Measurements from ENCODE around the gene STOX1.

STOX1 gene

GRCh38 chr10:68826764-68827591 is at the start of gene STOX1:
STOX1 (plus strand) TSS chr10:68827531; CDS start chr10:68827624, 93 bp downstream.
- H3K9ac ChIP-seq = peak within 1 kb of the TSS; percentile 86
- H3K4me2 ChIP-seq = peak within 1 kb of the TSS; percentile 96
- no peak for TF ChIP-seq Cebpa-rat (IDR thresholded peaks at IDR 0.05)
- no peaks in the 10 kb centered on the region for H3K36me3 ChIP-seq
- H3K4me3 ChIP-seq = peak within 1 kb of the TSS; percentile 77
- peaks cover 23% of the 10 kb centered on the region for H3K4me1 ChIP-seq
- H3K27me3 ChIP-seq = no peaks in the 10 kb centered on the region
- no peaks in the 10 kb centered on the region for H3K9me3 ChIP-seq
- H4K20me1 ChIP-seq = no peaks in the 10 kb centered on the region
- peak within 1 kb of the TSS; percentile 83 for H3K27ac ChIP-seq

- H3K9me3 ChIP-seq = no peaks in the 10 kb centered on the region
- no peak overlapping the region for H3K4me3 ChIP-seq
- H3K9ac ChIP-seq = no peak overlapping the region
- TF ChIP-seq Cebpa-rat (IDR thresholded peaks at IDR 0.05) = no peak
- H3K27ac ChIP-seq = no peak overlapping the region
- H3K4me1 ChIP-seq = no peaks in the 10 kb centered on the region
- H4K20me1 ChIP-seq = peaks cover 27% of the 10 kb centered on the region
- no peak overlapping the region for H3K4me2 ChIP-seq
- no peaks in the 10 kb centered on the region for H3K27me3 ChIP-seq
- peaks cover 100% of the 10 kb centered on the region for H3K36me3 ChIP-seq
These were observed 45.4 kb upstream of the STOX1 start for GRCh38 chr10:68781613-68782574.

DNA sequence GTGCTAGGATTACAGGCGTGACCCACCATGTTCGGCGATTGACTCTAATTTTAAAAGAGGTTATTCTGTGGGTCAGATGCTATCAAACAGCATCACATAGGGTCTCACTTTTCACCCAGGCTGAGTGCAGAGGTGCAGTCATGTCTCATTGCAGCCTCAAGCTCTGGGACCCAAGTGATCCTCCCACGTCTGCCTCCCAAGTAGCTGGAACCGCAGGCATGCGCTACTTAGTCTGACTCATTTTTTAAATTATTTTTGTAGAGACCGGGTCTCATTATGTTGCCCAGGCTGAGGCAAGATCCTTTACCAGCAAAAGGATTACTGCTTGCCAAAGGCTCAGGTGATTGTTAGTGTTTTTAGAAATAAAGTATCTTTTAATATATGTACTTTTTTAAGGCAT is 42.9 kb upstream of the STOX1 start:
- H3K4me3 ChIP-seq = no peak overlapping the region
- no peaks in the 10 kb centered on the region for H3K4me1 ChIP-seq
- peaks cover 99% of the 10 kb centered on the region for H3K36me3 ChIP-seq
- H3K27ac ChIP-seq = no peak overlapping the region
- no peak overlapping the region for H3K9ac ChIP-seq
- H3K27me3 ChIP-seq = no peaks in the 10 kb centered on the region
- no peak overlapping the region for H3K4me2 ChIP-seq
- no peaks in the 10 kb centered on the region for H3K9me3 ChIP-seq
- peaks cover 9% of the 10 kb centered on the region; the same call in 1 of the 2 replicates for H4K20me1 ChIP-seq
- no peak for TF ChIP-seq Cebpa-rat (IDR thresholded peaks at IDR 0.05)

- H3K9ac ChIP-seq = no peak overlapping the region
- H3K27ac ChIP-seq = no peak overlapping the region
- H3K27me3 ChIP-seq = no peaks in the 10 kb centered on the region
- peaks cover 94% of the 10 kb centered on the region for H3K36me3 ChIP-seq
- no peak for TF ChIP-seq Cebpa-rat (IDR thresholded peaks at IDR 0.05)
- H3K4me2 ChIP-seq = no peak overlapping the region
- 0 out of 2 replicates have a peak, but pooled peaks cover under 1% of the 10 kb centered on the region for H4K20me1 ChIP-seq
- no peaks in the 10 kb centered on the region for H3K4me1 ChIP-seq
- H3K4me3 ChIP-seq = no peak overlapping the region
- no peaks in the 10 kb centered on the region for H3K9me3 ChIP-seq
These were observed 39.5 kb upstream of the STOX1 start for GRCh38 chr10:68787813-68788212.

- no peak for TF ChIP-seq Cebpa-rat (IDR thresholded peaks at IDR 0.05)
- H3K4me3 ChIP-seq = no peak overlapping the region
- no peaks in the 10 kb centered on the region for H3K9me3 ChIP-seq
- H3K4me1 ChIP-seq = no peaks in the 10 kb centered on the region
- H3K27ac ChIP-seq = no peak overlapping the region
- H3K4me2 ChIP-seq = no peak overlapping the region
- H3K27me3 ChIP-seq = no peaks in the 10 kb centered on the region
- no peaks in the 10 kb centered on the region for H4K20me1 ChIP-seq
- peaks cover 93% of the 10 kb centered on the region for H3K36me3 ChIP-seq
- no peak overlapping the region for H3K9ac ChIP-seq
These were observed 36.9 kb upstream of the STOX1 start for GRCh38 chr10:68790476-68790875.

DNA sequence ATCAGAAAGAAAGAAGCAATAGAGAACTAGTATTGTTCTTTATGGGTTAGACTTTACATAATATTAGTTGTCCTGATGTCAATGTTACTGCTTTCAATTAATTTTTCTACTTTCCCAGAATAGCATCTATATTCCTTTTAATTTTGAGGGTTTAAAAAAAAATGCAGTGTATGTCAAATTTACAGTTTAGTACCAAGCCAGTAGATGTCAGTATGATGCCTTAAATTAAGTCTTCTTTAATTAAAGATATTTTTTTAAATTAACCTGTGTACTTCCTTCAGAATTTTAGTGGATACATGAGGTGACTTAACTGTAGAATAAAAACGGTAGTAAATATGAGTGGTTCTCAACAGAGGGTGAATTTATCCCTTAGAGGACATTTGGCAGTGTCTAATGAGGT is 35.2 kb upstream of the STOX1 start:
- H3K4me1 ChIP-seq = peaks cover 12% of the 10 kb centered on the region; the same call in 1 of the 2 replicates
- H3K27ac ChIP-seq = no peak overlapping the region
- H3K9ac ChIP-seq = no peak overlapping the region
- 0 out of 2 replicates have a peak, but pooled peaks cover 9% of the 10 kb centered on the region for H4K20me1 ChIP-seq
- H3K4me2 ChIP-seq = no peak overlapping the region
- peaks cover 93% of the 10 kb centered on the region for H3K36me3 ChIP-seq
- no peak for TF ChIP-seq Cebpa-rat (IDR thresholded peaks at IDR 0.05)
- no peaks in the 10 kb centered on the region for H3K27me3 ChIP-seq
- no peak overlapping the region for H3K4me3 ChIP-seq
- H3K9me3 ChIP-seq = no peaks in the 10 kb centered on the region

DNA sequence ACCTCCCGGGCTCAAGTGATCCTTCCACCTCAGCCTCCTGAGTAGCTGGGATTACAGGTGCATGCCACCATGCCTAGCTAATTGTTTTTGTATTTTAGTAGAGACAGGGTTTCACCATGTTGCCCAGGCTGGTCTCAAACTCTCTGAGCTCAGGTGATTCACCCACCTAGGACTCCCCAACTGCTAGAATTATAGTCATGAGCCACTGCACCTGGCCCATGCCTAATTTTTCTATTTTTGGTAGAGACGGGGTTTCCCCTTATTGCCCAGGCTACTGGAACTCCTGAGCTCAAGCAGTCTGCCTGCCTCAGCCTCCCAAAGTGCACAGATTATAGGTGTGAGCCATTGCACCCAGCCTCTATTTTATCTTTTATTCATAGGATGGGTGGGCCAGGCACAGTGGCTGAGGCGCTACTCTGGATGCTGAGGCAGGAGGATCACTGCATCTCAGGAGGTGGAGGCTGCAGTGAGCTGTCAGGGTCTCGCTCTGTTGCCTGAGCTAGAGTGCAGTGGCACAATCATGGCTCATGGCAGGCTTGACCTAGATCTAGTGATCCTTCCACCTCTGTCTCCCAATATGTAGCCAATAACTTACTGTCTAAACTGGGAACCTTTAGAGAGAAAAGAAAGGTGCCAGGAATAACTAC is 31.3 kb upstream of the STOX1 start:
- no peak for TF ChIP-seq Cebpa-rat (IDR thresholded peaks at IDR 0.05)
- peaks cover 78% of the 10 kb centered on the region for H3K36me3 ChIP-seq

GRCh38 chr10:68796605-68797004 is 30.7 kb upstream of the STOX1 start:
- Histone ChIP-seq H3K9me3 (no peaks in the 10 kb centered on the region), H3K36me3 (peaks cover 76% of the 10 kb centered on the region), H4K20me1 (0 out of 2 replicates have a peak, but pooled peaks cover 9% of the 10 kb centered on the region), H3K4me3 (no peak overlapping the region), H3K27ac (no peak overlapping the region), H3K4me1 (peaks cover 44% of the 10 kb centered on the region), H3K27me3 (no peaks in the 10 kb centered on the region), H3K9ac (no peak overlapping the region), H3K4me2 (peak overlapping the region; percentile 21; the same call in 1 of the 2 replicates)
- no peak for TF ChIP-seq Cebpa-rat (IDR thresholded peaks at IDR 0.05)

More for the DNA sequence above, 31.3 kb upstream of the STOX1 start:
- H3K9me3 ChIP-seq = no peaks in the 10 kb centered on the region
- H3K9ac ChIP-seq = no peak overlapping the region
- no peaks in the 10 kb centered on the region for H3K27me3 ChIP-seq
- H3K27ac ChIP-seq = no peak overlapping the region
- H3K4me2 ChIP-seq = no peak overlapping the region
- no peak overlapping the region for H3K4me3 ChIP-seq
- H3K4me1 ChIP-seq = peaks cover 44% of the 10 kb centered on the region
- H4K20me1 ChIP-seq = 0 out of 2 replicates have a peak, but pooled peaks cover 9% of the 10 kb centered on the region

DNA sequence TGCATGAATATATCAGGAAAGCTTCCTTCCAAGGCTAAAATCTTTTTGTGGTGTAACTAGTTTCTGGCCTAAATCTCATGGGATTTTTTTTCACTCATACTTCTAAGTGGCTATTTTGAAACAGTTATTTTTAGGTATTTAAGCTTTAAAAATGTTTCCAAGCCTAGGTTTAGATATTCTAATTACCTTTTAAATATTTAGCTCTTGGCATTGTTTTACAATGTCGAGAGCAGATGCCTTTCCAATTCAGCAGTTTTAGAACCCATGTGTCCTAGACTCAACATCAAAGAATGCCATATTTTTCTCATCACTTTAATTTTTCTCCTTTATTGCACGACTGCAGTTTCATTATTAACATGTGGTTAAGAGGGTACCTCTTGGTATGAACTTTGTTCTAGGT is 27.1 kb upstream of the STOX1 start:
- Histone ChIP-seq H3K9ac (no peak overlapping the region), H3K4me1 (peaks cover 44% of the 10 kb centered on the region), H3K27me3 (no peaks in the 10 kb centered on the region)

More for the DNA sequence above, 27.1 kb upstream of the STOX1 start:
- no peak for TF ChIP-seq Cebpa-rat (IDR thresholded peaks at IDR 0.05)
- Histone ChIP-seq H3K36me3 (peaks cover 49% of the 10 kb centered on the region), H4K20me1 (0 out of 2 replicates have a peak, but pooled peaks cover 9% of the 10 kb centered on the region), H3K4me2 (peak overlapping the region; percentile 61), H3K27ac (no peak overlapping the region), H3K9me3 (no peaks in the 10 kb centered on the region), H3K4me3 (no peak overlapping the region)

Measured in BLaER1 (cell line).